ENCODE data around the gene ZNF496.

ZNF496 gene

DNA sequence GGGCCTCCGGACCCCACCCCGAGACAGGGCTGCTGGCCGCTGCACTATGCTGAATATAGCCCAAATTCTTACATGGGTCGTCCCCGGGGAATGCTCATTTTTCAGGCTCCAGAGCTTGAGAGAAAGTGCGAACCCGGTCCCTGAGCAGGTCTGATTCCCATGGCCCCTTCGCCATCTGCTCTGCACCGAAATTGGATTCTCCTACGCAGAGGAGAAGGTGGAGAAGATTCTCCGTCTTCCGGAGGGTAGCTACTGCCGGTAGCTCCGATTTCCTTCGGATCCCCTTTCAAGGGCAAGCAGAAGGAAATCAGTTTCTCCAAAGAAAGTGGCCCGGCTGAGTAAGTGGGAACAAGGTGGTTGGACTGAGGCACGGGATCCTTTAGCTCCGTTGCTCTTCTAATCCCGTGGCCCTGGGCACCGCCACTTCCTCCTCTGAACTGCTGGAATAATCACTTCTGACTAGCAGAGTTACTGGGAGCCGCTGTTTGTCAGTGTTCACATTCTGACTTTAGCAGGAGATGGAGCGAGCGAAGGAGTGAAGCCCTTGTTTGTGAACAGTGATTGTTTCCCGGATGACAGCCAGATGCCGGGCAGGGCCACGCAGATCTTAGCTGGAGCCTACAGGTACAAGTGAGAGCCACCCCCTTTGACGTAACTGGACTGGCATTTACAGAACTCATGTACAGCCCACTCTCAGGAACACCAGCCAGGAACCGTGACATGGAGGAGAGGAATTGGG is 1.1 kb upstream of the ZNF496 start:
- H3K4me3 ChIP-seq = peak overlapping the region; percentile 96
- TF ChIP-seq, protein P1, sequence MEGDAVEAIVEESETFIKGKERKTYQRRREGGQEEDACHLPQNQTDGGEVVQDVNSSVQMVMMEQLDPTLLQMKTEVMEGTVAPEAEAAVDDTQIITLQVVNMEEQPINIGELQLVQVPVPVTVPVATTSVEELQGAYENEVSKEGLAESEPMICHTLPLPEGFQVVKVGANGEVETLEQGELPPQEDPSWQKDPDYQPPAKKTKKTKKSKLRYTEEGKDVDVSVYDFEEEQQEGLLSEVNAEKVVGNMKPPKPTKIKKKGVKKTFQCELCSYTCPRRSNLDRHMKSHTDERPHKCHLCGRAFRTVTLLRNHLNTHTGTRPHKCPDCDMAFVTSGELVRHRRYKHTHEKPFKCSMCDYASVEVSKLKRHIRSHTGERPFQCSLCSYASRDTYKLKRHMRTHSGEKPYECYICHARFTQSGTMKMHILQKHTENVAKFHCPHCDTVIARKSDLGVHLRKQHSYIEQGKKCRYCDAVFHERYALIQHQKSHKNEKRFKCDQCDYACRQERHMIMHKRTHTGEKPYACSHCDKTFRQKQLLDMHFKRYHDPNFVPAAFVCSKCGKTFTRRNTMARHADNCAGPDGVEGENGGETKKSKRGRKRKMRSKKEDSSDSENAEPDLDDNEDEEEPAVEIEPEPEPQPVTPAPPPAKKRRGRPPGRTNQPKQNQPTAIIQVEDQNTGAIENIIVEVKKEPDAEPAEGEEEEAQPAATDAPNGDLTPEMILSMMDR (IDR thresholded peaks at IDR 0.05) = no peak
- peak overlapping the region; percentile 67 to 96 for H3K27ac ChIP-seq
- no peak for DNase-seq (ENCODE audit: low spot score)

DNA sequence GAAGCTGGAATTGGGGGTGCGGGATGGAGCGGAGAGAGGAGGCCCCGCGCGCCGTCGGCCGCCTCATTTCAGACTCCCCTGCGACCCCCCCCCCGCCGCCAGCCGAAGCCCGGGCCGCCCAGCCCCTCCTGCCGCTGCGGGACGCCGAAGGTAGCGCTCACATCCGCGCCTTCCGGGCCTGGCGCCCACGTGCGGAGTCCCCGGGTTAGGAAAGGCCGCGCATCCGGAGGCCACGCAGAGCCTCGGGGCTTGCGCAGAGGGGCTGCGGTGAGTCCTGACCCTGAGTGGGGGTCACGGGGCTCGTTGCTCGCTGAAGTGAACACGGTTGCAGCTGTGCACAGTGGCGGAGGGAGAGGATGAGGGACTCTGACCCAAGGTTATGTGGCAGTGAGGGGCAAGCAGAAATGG is 552 bp upstream of the ZNF496 start:
- peak overlapping the region; percentile 96 for H3K4me3 ChIP-seq
- H3K27ac ChIP-seq = peak overlapping the region; percentile 67 to 96
- peak; percentile 81 for DNase-seq (ENCODE audit: low spot score)
- TF ChIP-seq, protein P1 (IDR thresholded peaks at IDR 0.05) = no peak

DNA sequence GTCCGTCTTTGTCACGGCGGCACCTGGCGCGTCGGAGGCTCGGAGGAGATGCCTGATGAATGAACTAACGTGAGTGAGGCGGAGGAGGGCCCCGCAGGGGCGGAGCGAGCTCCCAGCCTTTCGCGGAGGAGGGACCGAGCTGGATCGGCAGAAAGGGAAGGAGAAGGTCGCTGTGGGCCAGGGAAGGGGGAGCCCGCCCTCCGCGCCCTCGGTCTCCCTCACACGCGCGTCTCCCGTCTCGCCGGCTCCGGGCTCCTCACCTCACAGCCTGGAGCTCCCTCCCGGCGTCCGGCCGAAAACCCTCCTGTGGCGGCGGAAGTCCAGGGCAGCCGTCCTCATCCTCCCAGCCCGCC is 519 bp downstream of the ZNF496 start:
- DNase-seq (ENCODE audit: low spot score) = peak; percentile 85
- Histone ChIP-seq H3K27ac (peak overlapping the region; percentile 67 to 96), H3K4me3 (peak overlapping the region; percentile 96)
- TF ChIP-seq, protein P1 (IDR thresholded peaks at IDR 0.05) = no peak

DNA sequence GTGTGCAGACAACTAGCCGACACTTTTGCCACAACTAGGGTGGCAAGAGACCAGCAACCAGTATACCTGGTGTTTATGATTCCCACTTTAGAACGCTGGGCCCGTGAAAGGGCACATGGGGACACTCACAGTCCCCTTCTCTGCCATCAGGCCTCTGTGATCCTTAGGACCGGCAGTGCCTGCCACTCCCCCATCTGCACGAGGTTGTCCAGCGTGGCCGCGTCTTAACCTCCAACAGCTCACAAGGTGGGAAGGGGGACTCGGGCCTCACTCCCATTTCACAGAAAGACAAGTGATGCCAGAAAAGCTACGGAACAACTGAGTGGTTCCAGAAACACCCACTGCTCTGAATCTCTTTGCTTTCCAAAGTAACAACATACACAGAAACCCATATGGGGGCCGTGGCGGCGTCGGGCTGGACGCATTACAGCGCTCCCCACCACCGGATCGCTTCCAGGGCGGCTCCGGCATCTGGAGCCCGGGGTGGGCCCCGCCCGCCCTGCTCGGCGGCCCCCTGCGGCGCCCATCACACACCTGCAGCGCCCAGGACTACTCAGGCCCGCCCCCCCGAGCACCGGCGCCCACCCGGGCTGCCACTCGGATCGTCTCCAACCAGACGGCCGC is 1.0 kb downstream of the ZNF496 start:
- TF ChIP-seq, protein P1 (IDR thresholded peaks at IDR 0.05) = no peak
- peak overlapping the region; percentile 96 for H3K4me3 ChIP-seq
- peak overlapping the region; percentile 67 to 96 for H3K27ac ChIP-seq
- DNase-seq (ENCODE audit: low spot score) = no peak

DNA sequence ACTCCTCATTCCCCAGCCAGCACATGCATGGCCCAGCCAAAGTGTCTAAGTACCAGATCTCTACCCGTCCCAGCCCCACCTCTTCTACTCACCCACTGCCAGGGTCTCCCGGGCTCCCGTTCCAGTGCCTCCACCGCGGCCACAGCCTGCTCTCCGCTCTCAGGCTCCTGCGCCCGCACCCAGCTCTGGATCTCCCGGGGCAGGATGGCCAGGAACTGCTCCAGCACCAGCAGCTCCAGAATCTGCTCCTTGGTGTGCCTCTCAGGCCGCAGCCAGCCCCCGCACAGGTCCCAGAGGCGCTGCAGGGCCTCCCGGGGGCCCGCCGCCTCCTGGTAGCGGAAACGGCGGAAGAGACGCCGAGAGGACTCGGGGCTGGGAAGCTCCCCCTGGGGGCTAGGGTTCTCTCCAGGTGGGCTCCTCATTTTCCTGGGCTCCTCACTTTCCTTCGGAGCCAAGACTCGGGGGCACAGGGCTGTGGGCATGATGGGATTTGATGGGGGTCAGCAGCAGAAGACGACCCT is 2.5 kb downstream of the ZNF496 start:
- no peak for DNase-seq (ENCODE audit: low spot score)
- TF ChIP-seq, protein P1 (IDR thresholded peaks at IDR 0.05) = no peak
- H3K27ac ChIP-seq = no peak overlapping the region
- no peak overlapping the region for H3K4me3 ChIP-seq

DNA sequence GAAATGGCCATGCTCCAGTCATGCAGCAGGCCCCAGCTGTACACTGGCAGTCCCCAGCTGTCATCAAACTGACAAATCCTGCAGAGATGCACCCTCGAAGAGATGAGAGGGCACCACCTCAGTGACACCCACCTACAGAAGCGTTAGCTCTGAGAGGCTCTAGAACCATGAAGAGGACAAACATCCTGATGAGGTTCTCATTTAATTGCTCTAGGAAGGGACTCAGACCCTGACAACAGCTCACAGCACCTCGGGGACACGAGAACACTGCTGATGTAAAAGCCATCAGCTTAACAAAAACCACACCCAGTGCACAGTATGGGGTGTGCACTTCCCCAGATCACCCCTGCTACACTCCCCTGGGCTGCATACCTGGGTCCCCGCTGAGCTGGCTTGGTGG is 3.4 kb downstream of the ZNF496 start:
- TF ChIP-seq, protein P1 (IDR thresholded peaks at IDR 0.05) = no peak
- no peak overlapping the region for H3K4me3 ChIP-seq
- no peak for DNase-seq (ENCODE audit: low spot score)
- no peak overlapping the region for H3K27ac ChIP-seq
